AG09309 (cell line): ENCODE results near the gene PINK1.
"Not testable (repeated sequence)": the region's sequence is repeated elsewhere in the genome, so short reads cannot be mapped to it uniquely, and the experiment has no call there.

Experiments
- DNase-seq: peaks from one replicate; pipeline ENCODE4 v3.0.0-alpha.2; 2010; ENCODE audit warnings: low read depth
- H3K4me3 ChIP-seq: 2 replicates; pipeline ENCODE4 v1.5.1; 2011; ENCODE audit warnings: mild to moderate bottlenecking, low read depth, low read length, moderate library complexity; ENCODE audit not compliant: control insufficient read depth
- TF ChIP-seq, protein P1 (sequence below): IDR thresholded peaks from 2 replicates; pipeline ENCODE4 v1.5.1; 2011; ENCODE audit warnings: mild to moderate bottlenecking, low read depth, low read length, inconsistent platforms; ENCODE audit not compliant: insufficient read depth, control insufficient read depth; ENCODE audit errors: missing control alignments

The PINK1 gene

DNA sequence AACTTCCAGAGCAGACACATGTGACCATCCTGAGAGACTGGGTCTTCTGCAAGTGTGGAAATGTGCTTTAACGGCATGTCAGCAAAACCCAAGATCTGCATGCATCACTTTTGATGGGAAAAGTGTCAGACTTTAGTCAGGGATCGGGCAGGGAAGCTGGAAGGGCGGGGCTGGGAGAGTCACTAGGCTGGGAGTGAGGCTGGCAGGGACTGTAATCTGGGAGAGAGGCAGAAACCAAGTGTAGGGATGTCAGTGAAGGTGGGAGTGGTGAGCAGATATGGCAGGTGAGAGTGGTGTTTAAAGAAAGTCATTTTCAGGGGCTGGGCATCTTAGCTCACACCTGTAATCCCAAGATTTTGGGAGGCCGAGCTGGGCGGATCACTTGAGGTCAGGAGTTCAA lies 33.1 kb upstream of the PINK1 start:
- TF ChIP-seq, protein P1, sequence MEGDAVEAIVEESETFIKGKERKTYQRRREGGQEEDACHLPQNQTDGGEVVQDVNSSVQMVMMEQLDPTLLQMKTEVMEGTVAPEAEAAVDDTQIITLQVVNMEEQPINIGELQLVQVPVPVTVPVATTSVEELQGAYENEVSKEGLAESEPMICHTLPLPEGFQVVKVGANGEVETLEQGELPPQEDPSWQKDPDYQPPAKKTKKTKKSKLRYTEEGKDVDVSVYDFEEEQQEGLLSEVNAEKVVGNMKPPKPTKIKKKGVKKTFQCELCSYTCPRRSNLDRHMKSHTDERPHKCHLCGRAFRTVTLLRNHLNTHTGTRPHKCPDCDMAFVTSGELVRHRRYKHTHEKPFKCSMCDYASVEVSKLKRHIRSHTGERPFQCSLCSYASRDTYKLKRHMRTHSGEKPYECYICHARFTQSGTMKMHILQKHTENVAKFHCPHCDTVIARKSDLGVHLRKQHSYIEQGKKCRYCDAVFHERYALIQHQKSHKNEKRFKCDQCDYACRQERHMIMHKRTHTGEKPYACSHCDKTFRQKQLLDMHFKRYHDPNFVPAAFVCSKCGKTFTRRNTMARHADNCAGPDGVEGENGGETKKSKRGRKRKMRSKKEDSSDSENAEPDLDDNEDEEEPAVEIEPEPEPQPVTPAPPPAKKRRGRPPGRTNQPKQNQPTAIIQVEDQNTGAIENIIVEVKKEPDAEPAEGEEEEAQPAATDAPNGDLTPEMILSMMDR = no peak
- no peak overlapping the region for H3K4me3 ChIP-seq
- no peak for DNase-seq

GRCh38 chr1:20601129-20601825 lies 32.0 kb upstream of the PINK1 start:
- no peak overlapping the region for H3K4me3 ChIP-seq
- no peak for DNase-seq
- TF ChIP-seq, protein P1 = no peak

GRCh38 chr1:20602851-20603450 lies 30.3 kb upstream of the PINK1 start:
- no peak overlapping the region for H3K4me3 ChIP-seq
- DNase-seq = no peak
- TF ChIP-seq, protein P1 = no peak

GRCh38 chr1:20603504-20604464 lies 29.5 kb upstream of the PINK1 start:
- peak; percentile 82 for DNase-seq
- TF ChIP-seq, protein P1 = no peak
- no peak overlapping the region for H3K4me3 ChIP-seq

DNA sequence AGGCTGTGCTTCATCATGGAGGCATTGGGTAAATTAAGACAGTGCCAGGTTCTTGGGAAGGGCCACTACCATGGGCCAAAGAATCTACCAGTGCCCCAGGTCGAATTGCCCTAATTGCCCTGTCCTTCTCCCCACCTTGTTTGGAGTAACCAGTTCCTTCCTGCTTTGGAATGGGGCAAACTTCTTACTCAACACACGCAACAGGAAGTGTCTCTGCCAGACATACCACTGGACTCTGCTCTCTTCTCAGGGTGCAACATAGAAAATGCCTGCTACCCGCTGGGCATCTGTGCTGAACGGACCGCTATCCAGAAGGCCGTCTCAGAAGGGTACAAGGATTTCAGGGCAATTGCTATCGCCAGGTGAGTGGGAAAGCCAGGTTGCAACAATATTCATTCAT lies 28.6 kb upstream of the PINK1 start:
- TF ChIP-seq, protein P1 = no peak
- no peak overlapping the region for H3K4me3 ChIP-seq
- no peak for DNase-seq

DNA sequence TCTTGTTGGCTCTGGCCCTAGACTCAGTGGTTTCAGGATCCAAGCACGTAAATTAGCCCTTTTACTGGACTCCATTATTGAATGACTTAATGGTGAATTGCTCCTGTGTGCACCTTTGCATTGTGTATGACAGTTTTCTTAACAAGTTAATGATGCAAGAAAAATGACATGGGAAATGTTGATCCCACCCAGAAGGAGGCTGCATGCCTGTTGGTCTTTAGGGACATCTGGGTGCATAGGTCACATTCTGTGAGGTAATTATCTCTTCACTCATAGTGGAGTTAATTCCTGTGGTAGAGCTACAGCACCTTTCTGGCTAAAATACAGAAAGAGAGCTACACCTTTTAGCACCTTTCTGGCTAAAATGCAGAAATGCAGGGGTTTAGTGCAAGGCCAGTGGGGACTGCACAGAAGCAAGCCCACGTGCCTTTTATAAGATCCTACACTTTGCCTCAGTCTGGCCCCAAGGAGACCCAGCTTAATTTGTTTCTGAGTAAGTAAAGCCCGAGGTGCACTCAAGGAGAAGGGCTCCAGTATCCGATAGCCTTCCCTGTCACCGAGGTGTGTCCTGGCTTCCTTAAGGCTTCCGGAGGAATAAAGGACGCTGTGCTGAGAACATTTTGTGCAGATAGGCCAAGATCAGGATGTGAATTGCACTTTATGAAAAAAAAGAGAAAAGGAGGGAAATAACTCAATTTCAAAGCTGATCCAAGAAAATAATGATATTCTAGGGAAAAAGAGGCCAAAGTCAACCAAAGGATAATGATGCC lies 26.3 kb upstream of the PINK1 start:
- H3K4me3 ChIP-seq, DNase-seq: not testable (repeated sequence)
